ENCODE results near the gene BLM.

- TF ChIP-seq CTCF (conservative IDR thresholded peaks at IDR 0.05; ENCODE audit: low read depth, low read length) (no peak), EZH2 (IDR thresholded peaks at IDR 0.05; ENCODE audit: borderline replicate concordance, low read depth, low read length, poor library complexity, severe bottlenecking) (no peak)
Measured at GRCh38 chr15:90750186-90750585, 33.0 kb downstream of the BLM start.
